ENCODE data around the gene CRYBA2. TPM values are rescaled to one million over a fixed set of nuclear protein-coding genes. Genes with fewer than 3 reads are reported as not detected.

The CRYBA2 gene
- total and polyA plus RNA-seq, 9 of the 15 experiments (the other 6 are each of a cell fraction or from before 2014, with no cell fraction given), result 0.11 to 1.8 (median 0.62) TPM; not detected in 5

GRCh38 chr2:218962859-218963492, 30.2 kb downstream of the CRYBA2 start (continued):
- no peak for TF ChIP-seq GMEB1 (CRISPR knock-in tag; IDR thresholded peaks at IDR 0.05)
- no peak for TF ChIP-seq NFRKB (IDR thresholded peaks at IDR 0.05; ENCODE audit: low read depth)
- TF ChIP-seq HDAC8 (tag; IDR thresholded peaks at IDR 0.05), result 0 out of 2 replicates have a peak, but pooled peaks have one; percentile 25
- no peak for TF ChIP-seq ZBTB2 (IDR thresholded peaks at IDR 0.05)
- TF ChIP-seq NFE2L1 (tag; IDR thresholded peaks at IDR 0.05; ENCODE audit: borderline replicate concordance, low read depth), result no peak
- TF ChIP-seq ZNF212 (CRISPR knock-in tag; IDR thresholded peaks at IDR 0.05), result no peak
- TF ChIP-seq FOXO4 (CRISPR knock-in tag; IDR thresholded peaks at IDR 0.05), result no peak
- TF ChIP-seq DACH1 (IDR thresholded peaks at IDR 0.05; ENCODE audit: partially characterized antibody), result no peak
- no peak for TF ChIP-seq ZNF354B (CRISPR knock-in tag; IDR thresholded peaks at IDR 0.05)
- TF ChIP-seq BHLHE40 (IDR thresholded peaks at IDR 0.05; ENCODE audit: low read length), result no peak
- no peak for TF ChIP-seq ZNF395 (CRISPR knock-in tag; IDR thresholded peaks at IDR 0.05)
- no peak for TF ChIP-seq SNAPC5 (CRISPR knock-in tag; IDR thresholded peaks at IDR 0.05)
- TF ChIP-seq CBX8 (IDR thresholded peaks at IDR 0.05; ENCODE audit: borderline replicate concordance, extremely low read depth, low read depth, low read length, poor library complexity, severe bottlenecking), result no peak
- no peak for TF ChIP-seq MCM3 (IDR thresholded peaks at IDR 0.05)
- TF ChIP-seq CREB3L1 (IDR thresholded peaks at IDR 0.05; ENCODE audit: borderline replicate concordance, low read depth), result no peak
- no peak for TF ChIP-seq ZNF184 (CRISPR knock-in tag; IDR thresholded peaks at IDR 0.05)
- TF ChIP-seq SIN3A (IDR thresholded peaks at IDR 0.05; ENCODE audit: borderline replicate concordance in 2 of 2, control insufficient read depth in 1 of 2, low read depth in 2 of 2, low read length in 2 of 2), result peak; percentile 56 to 85; a peak in 2 of 4 replicates

Data from K562 (cell line).